GM12878 (cell line): ENCODE data around the gene TBC1D1. TPM values are rescaled to one million over a fixed set of nuclear protein-coding genes. Genes with fewer than 3 reads are reported as not detected.
A peak's percentile ranks its signal among the peaks of the same experiment; 100 is the strongest.

ENCODE experiments used
- ATAC-seq: fragments of 200-7000 bp; cut with Tn5 transposase; 3 replicates; pipeline ENCODE4 v1.9.1; 2020; ENCODE audit warnings: mild to moderate bottlenecking, moderate library complexity
- BruUV-seq: library from RNA; stranded (reverse); fragments of 400-500 nt; replicated peaks from 2 replicates; lab custom pipeline; 2021; lab: Mats Ljungman, UMichigan
- CTCF ChIA-PET: fragments of 300-600 bp; sonication (Branson Sonifier 250); formaldehyde crosslinking; extraction: SDS; loops from one replicate; lab custom pipeline; 2021; ENCODE audit warnings: inconsistent platforms; lab: Yijun Ruan, JAX
- POLR2A ChIA-PET: fragments of 350-600 bp; formaldehyde crosslinking; extraction: SDS; loops from one replicate; lab custom pipeline; 2021; ENCODE audit warnings: inconsistent platforms; lab: Charles Lee
- RAD21 ChIA-PET: fragments of 300-600 bp; sonication (Branson Sonifier 250); formaldehyde crosslinking; loops from one replicate; lab custom pipeline; 2023; ENCODE audit warnings: antibody characterized with exemption; ENCODE audit not compliant: unreplicated experiment; lab: Charles Lee
- SMC1A ChIA-PET: fragments of 300-600 bp; sonication (Branson Sonifier 250); formaldehyde crosslinking; loops from one replicate; lab custom pipeline; 2023; ENCODE audit not compliant: unreplicated experiment, uncharacterized antibody; lab: Charles Lee
- DNase-seq: peaks from one replicate; pipeline ENCODE4 v3.0.0-alpha.2; 2011; ENCODE audit warnings: low read depth, low spot score
- FAIRE-seq: peaks from 3 replicates; lab custom pipeline; 2011; peaks lifted over from hg19 to GRCh38; lab: Jason Lieb, UNC
- H2AFZ ChIP-seq: 2 replicates; pipeline ENCODE4 v1.6.0; 2011; ENCODE audit warnings: low read depth, low read length, control low read depth; ENCODE audit not compliant: control insufficient read depth
- H3K27ac ChIP-seq: 2 replicates; pipeline ENCODE4 v1.5.1; 2011; ENCODE audit warnings: control low read depth; ENCODE audit not compliant: control insufficient read depth, insufficient read depth
- H3K27me3 ChIP-seq, 2 experiments: replicated peaks in 1 of 2; 2 replicates each; pipeline versions ENCODE4 v1.6.0 to v1.6.1; 2011; ENCODE audit warnings: low read length in 1 of 2; ENCODE audit not compliant: control insufficient read depth in 2 of 2, insufficient read depth in 2 of 2
- H3K36me3 ChIP-seq, 2 experiments: 2 replicates each; pipeline ENCODE4 v1.5.1; 2011; ENCODE audit warnings: low read length in 1 of 2; ENCODE audit not compliant: control insufficient read depth in 2 of 2, insufficient read depth in 2 of 2
- H3K4me1 ChIP-seq: 2 replicates; pipeline ENCODE4 v1.6.1; 2011; ENCODE audit warnings: mild to moderate bottlenecking, low read length, moderate library complexity, mixed read lengths; ENCODE audit not compliant: control insufficient read depth, insufficient read depth
- H3K4me2 ChIP-seq: 2 replicates; pipeline ENCODE4 v1.6.0; 2011; ENCODE audit warnings: control low read depth; ENCODE audit not compliant: control insufficient read depth, insufficient read depth
- H3K4me3 ChIP-seq: fragments of 200-600 bp; sonication (generic); 2 replicates; pipeline ENCODE4 v1.5.1; 2016
- H3K79me2 ChIP-seq: 2 replicates; pipeline ENCODE4 v1.6.0; 2011; ENCODE audit warnings: low read length; ENCODE audit not compliant: control insufficient read depth, insufficient read depth
- H3K9ac ChIP-seq: 2 replicates; pipeline ENCODE4 v1.8.0; 2011; ENCODE audit warnings: low read length, control low read depth, mixed read lengths; ENCODE audit not compliant: control insufficient read depth, insufficient read depth
- H3K9me3 ChIP-seq: replicated peaks from 3 replicates; pipeline ENCODE4 v1.5.1; 2011; ENCODE audit warnings: mild to moderate bottlenecking, low read length; ENCODE audit not compliant: control insufficient read depth, insufficient read depth
- H4K20me1 ChIP-seq: 2 replicates; pipeline ENCODE4 v1.6.0; 2011; ENCODE audit not compliant: control insufficient read depth, insufficient read depth
- E2F8 ChIP-seq: fragments of 450-650 bp; IDR thresholded peaks from 2 replicates; pipeline ENCODE4 v1.6.1; 2018; ENCODE audit warnings: mild to moderate bottlenecking, low read depth, moderate library complexity; ENCODE audit not compliant: partially characterized antibody
- ETV6 ChIP-seq, 2 experiments: fragments of 450-650 bp in 1 of 2; IDR thresholded peaks in 1 of 2; conservative IDR thresholded peaks in 1 of 2; 2 replicates each; pipeline ENCODE4 v1.6.1; 2014; ENCODE audit warnings: antibody characterized with exemption in 1 of 2, borderline replicate concordance in 1 of 2, low read depth in 1 of 2, mild to moderate bottlenecking in 1 of 2, moderate library complexity in 1 of 2
- PKNOX1 ChIP-seq: fragments of 450-650 bp; IDR thresholded peaks from 2 replicates; pipeline ENCODE4 v1.6.1; 2016; ENCODE audit warnings: mild to moderate bottlenecking
- SIN3A ChIP-seq: IDR thresholded peaks from 2 replicates; pipeline ENCODE4 v1.6.1; 2012; ENCODE audit warnings: low read depth, low read length, improper control_type of control experiment
- WGBS: methylation state at CpG from one replicate; pipeline ENCODE4 v1.1.6; 2016; ENCODE audit warnings: low lambda C conversion rate; ENCODE audit not compliant: insufficient replicate concordance, insufficient coverage; ENCODE audit errors: missing lambda C conversion rate; 5-methylcytosine and 5-hydroxymethylcytosine counted together
- in situ Hi-C: fragments of 300-500 bp; cut with MboI; formaldehyde crosslinking; loops from 9 replicates; pipeline ENCODE4 v1.14.3; 2018; ENCODE audit warnings: mixed read lengths
- intact Hi-C: fragments of 100-400 bp; cut with micrococcal nuclease; formaldehyde crosslinking; loops from one replicate; pipeline ENCODE4 v1.14.2; 2022; ENCODE audit not compliant: unreplicated experiment
- polyA plus RNA-seq, 11 experiments: library from polyadenylated mRNA; depleted of rRNA in 4 of 11; unstranded in 6 of 11; stranded (reverse) in 5 of 11; fragments of >200 nt; fragmentation: Nextera tagmentation in 4 of 11; fragmentation: Illumina TruSeq in 1 of 11; extraction: Ambion mirVana in 4 of 11; extraction: Trizol in 1 of 11; gene quantifications; 1 replicate in 1 of 11; 2 replicates in 10 of 11; pipeline versions ENCODE4 v1.2.1 to v1.2.3, GENCODE V29; 2011 to 2016; ENCODE audit warnings: inconsistent platforms in 2 of 11, missing spikeins in 2 of 11, low read depth in 1 of 11
- total RNA-seq, 4 experiments: library from RNA; depleted of rRNA in 3 of 4; stranded (reverse); fragments of >200 nt in 3 of 4; fragmentation: Illumina TruSeq in 1 of 4; extraction: Trizol in 1 of 4; gene quantifications; 2 replicates each; pipeline versions ENCODE4 v1.2.1 to v1.2.3, GENCODE V29; 2013 to 2021

Gene TBC1D1
- total and polyA plus RNA-seq, 10 of the 15 experiments (the other 5 are each of a cell fraction or from before 2014, with no cell fraction given), result 5.3 to 102 (median 57.8) TPM

DNA sequence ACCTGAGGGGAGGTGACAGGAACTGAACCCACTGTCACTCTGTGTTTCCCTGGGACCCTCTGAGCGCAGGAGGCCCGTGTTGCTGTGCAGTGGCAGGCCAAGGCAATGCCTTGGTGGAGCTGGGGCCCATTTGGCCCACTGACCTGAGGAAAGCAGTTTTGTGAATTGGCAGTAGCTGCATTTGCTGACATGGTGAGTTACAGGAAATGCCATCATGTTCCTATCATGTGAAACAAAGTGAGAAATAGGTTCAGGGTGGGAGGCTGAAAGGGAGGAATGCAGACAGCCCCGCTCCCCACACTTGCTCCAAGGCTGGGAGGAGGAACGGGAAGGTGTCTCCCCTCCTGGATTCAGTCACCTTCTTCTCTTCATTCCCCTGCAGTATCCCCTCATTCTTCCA, 215.4 kb downstream of the TBC1D1 start:
- H3K4me3 ChIP-seq, result no peak overlapping the region
- whole genome bisulfite sequencing, result 100% methylated on average over 4 of the region's 4 CpGs
- peaks cover 15% of the 10 kb centered on the region for H3K4me1 ChIP-seq
- H2AFZ ChIP-seq, result no peak overlapping the region
- FAIRE-seq (no peak), DNase-seq (no peak), ATAC-seq (no peak)
- BruUV-seq, result no TSS peak
- CTCF ChIA-PET, result interaction anchor here (0.7 to 1.7 kb wide), 2 partner anchors 8 to 78 kb away, joined by 3 to 5 read pairs; no protein-coding TSS in a partner anchor
- POLR2A ChIA-PET, result no interaction called here
- peak overlapping the region; percentile 30 for H3K27ac ChIP-seq
- RAD21 ChIA-PET, result interaction anchor here (1.2 to 2.5 kb wide), 3 partner anchors 11 to 28 kb away, joined by 3 to 15 read pairs (median 14); no protein-coding TSS in a partner anchor
- no peaks in the 10 kb centered on the region for H4K20me1 ChIP-seq
- H3K79me2 ChIP-seq, result no peaks in the 10 kb centered on the region
- in situ Hi-C loops (no loop called here), intact Hi-C loops (no loop called here)
- SMC1A ChIA-PET, result interaction anchor here (0.6 to 1.0 kb wide), 2 partner anchors 22 to 73 kb away, joined by 3 read pairs; no protein-coding TSS in a partner anchor
- TF ChIP-seq E2F8 (no peak), ETV6 (conservative IDR thresholded peaks at IDR 0.05 in 1 of 2, IDR thresholded peaks at IDR 0.05 in 1 of 2; ENCODE audit: borderline replicate concordance in 1 of 2, low read depth in 1 of 2) (no peak), PKNOX1 (no peak), SIN3A (no peak)
- no peaks in the 10 kb centered on the region for H3K9me3 ChIP-seq
- no peak overlapping the region for H3K4me2 ChIP-seq
- H3K36me3 ChIP-seq, result peaks cover 10 to 20% of the 10 kb centered on the region in 2 experiments
- H3K9ac ChIP-seq, result no peak overlapping the region
- H3K27me3 ChIP-seq, result no peaks in the 10 kb centered on the region
